HepG2 (cell line): Measurements from ENCODE around the gene TADA2A. TPM values are rescaled to one million over a fixed set of nuclear protein-coding genes. Genes with fewer than 3 reads are reported as not detected.

ENCODE experiments used
- BRCA1 ChIP-seq: sonication (generic); formaldehyde crosslinking; IDR thresholded peaks from 2 replicates; pipeline ENCODE4 v1.4.0; 2020; ENCODE audit warnings: missing genetic modification reagents
- CHD2 ChIP-seq: IDR thresholded peaks from 2 replicates; pipeline ENCODE4 v1.6.1; 2011; ENCODE audit warnings: low read depth, low read length, improper control_type of control experiment
- GATAD2A ChIP-seq: IDR thresholded peaks from 2 replicates; pipeline ENCODE4 v1.6.1; 2016
- KMT2B ChIP-seq: IDR thresholded peaks from 2 replicates; pipeline ENCODE4 v1.6.1; 2016; ENCODE audit warnings: missing genetic modification reagents, missing compliant biosample characterization
- MAFK ChIP-seq, 2 experiments: IDR thresholded peaks in 1 of 2; conservative IDR thresholded peaks in 1 of 2; 2 replicates each; pipeline ENCODE4 v1.6.1; 2011; ENCODE audit warnings: improper control_type of control experiment in 2 of 2, low read length in 2 of 2
- POLR2A ChIP-seq, 2 experiments: IDR thresholded peaks; 2 replicates each; pipeline ENCODE4 v1.6.1; 2011; ENCODE audit warnings: low read depth in 2 of 2, low read length in 2 of 2, mild to moderate bottlenecking in 1 of 2, moderate library complexity in 1 of 2; ENCODE audit not compliant: insufficient read depth in 1 of 2
- ZNF644 ChIP-seq: IDR thresholded peaks from 2 replicates; pipeline ENCODE4 v1.6.1; 2016; ENCODE audit warnings: low read depth
- ZNF761 ChIP-seq: sonication (generic); formaldehyde crosslinking; conservative IDR thresholded peaks from 2 replicates; pipeline ENCODE4 v1.4.0; 2020; ENCODE audit warnings: mild to moderate bottlenecking, missing genetic modification reagents
- polyA plus RNA-seq, 8 experiments: library from polyadenylated mRNA; depleted of rRNA in 3 of 8; stranded (reverse) in 7 of 8; unstranded in 1 of 8; fragments of >200 nt; fragmentation: Illumina TruSeq in 4 of 8; extraction: Trizol in 4 of 8; gene quantifications; 2 replicates each; pipeline versions ENCODE4 v1.2.1 to v1.2.3, GENCODE V29; 2011 to 2016; ENCODE audit warnings: low read depth in 4 of 8, missing spikeins in 1 of 8, mixed read lengths in 1 of 8; ENCODE audit not compliant: insufficient read depth in 1 of 8
- total RNA-seq, 5 experiments: library from RNA; depleted of rRNA; stranded (reverse); fragments of >200 nt; fragmentation: Illumina TruSeq; extraction: Trizol; gene quantifications; 2 replicates each; pipeline ENCODE4 v1.2.3, GENCODE V29; 2016; ENCODE audit warnings: low read depth in 1 of 5
- TF ChIP-seq, protein P1 (sequence below): sonication (generic); formaldehyde crosslinking; IDR thresholded peaks from 2 replicates; pipeline ENCODE4 v1.8.1; 2022; ENCODE audit warnings: low read depth, mild to moderate bottlenecking, missing genetic modification reagents
- TF ChIP-seq, protein P2 (sequence below): sonication (generic); formaldehyde crosslinking; IDR thresholded peaks from 2 replicates; pipeline ENCODE4 v1.8.1; 2023; ENCODE audit warnings: mild to moderate bottlenecking, missing genetic modification reagents
- TF ChIP-seq, protein P3 (sequence below): sonication (generic); formaldehyde crosslinking; IDR thresholded peaks from 2 replicates; pipeline ENCODE4 v1.5.1; 2020; ENCODE audit warnings: mild to moderate bottlenecking, moderate library complexity, missing genetic modification reagents
- TF ChIP-seq, protein P4 (sequence below): sonication (generic); formaldehyde crosslinking; IDR thresholded peaks from 2 replicates; pipeline ENCODE4 v1.4.0; 2020; ENCODE audit warnings: missing genetic modification reagents
- TF ChIP-seq, protein P5 (sequence below), 2 experiments: sonication (generic) in 1 of 2; formaldehyde crosslinking in 1 of 2; IDR thresholded peaks; 2 replicates each; pipeline versions ENCODE4 v1.6.1 to v1.9.0; 2014 to 2022; ENCODE audit warnings: antibody characterized with exemption in 1 of 2, borderline replicate concordance in 1 of 2, inconsistent platforms in 1 of 2, low read depth in 1 of 2, missing genetic modification reagents in 1 of 2
- TF ChIP-seq, protein P6 (sequence below): sonication (generic); formaldehyde crosslinking; IDR thresholded peaks from 2 replicates; pipeline ENCODE4 v1.4.0; 2020; ENCODE audit warnings: mild to moderate bottlenecking, missing genetic modification reagents

Gene TADA2A
- total and polyA plus RNA-seq, 2 of the 13 experiments (the other 11 are each of a cell fraction or from before 2014, with no cell fraction given): 8.0 to 14.0 TPM

DNA sequence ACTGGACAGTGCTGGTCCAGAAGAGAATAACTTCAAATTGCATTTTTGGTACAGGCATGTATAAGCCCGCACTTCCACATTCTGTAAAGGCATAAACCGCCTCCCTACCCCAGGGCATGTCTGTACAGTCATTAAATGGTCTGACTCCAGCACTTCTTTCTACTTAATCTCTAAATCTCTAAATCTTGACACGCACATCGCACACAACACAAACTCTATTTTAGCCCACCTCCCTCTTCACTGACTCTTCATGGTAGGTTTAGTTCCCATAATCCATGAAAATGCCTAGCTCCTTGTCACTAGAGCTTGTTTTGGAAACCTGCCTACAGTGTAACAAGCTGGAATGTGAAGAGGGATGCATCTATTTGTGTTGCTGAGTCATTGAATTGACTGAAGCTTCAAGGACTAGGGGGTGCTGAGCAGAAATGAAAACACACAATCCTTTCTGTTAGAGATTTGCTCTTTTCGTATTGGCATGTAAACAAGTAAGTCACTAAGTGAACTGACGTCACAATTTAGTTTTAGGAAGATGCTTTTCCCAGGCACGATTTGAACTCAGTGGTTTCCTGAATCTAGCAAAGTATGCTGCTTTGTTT lies 81.4 kb downstream of the TADA2A start (continued):
- TF ChIP-seq MAFK (conservative IDR thresholded peaks at IDR 0.05 in 1 of 2, IDR thresholded peaks at IDR 0.05 in 1 of 2; ENCODE audit: low read length in 2 of 2): peak; percentile 94 to 98
- TF ChIP-seq BRCA1 (CRISPR knock-in tag): no peak
- TF ChIP-seq, protein P1, sequence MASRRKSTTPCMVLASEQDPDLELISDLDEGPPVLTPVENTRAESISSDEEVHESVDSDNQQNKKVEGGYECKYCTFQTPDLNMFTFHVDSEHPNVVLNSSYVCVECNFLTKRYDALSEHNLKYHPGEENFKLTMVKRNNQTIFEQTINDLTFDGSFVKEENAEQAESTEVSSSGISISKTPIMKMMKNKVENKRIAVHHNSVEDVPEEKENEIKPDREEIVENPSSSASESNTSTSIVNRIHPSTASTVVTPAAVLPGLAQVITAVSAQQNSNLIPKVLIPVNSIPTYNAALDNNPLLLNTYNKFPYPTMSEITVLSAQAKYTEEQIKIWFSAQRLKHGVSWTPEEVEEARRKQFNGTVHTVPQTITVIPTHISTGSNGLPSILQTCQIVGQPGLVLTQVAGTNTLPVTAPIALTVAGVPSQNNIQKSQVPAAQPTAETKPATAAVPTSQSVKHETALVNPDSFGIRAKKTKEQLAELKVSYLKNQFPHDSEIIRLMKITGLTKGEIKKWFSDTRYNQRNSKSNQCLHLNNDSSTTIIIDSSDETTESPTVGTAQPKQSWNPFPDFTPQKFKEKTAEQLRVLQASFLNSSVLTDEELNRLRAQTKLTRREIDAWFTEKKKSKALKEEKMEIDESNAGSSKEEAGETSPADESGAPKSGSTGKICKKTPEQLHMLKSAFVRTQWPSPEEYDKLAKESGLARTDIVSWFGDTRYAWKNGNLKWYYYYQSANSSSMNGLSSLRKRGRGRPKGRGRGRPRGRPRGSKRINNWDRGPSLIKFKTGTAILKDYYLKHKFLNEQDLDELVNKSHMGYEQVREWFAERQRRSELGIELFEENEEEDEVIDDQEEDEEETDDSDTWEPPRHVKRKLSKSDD (CRISPR knock-in tag): 0 out of 2 replicates have a peak, but pooled peaks have one; percentile 29
- no peak for TF ChIP-seq CHD2
- TF ChIP-seq, protein P2, sequence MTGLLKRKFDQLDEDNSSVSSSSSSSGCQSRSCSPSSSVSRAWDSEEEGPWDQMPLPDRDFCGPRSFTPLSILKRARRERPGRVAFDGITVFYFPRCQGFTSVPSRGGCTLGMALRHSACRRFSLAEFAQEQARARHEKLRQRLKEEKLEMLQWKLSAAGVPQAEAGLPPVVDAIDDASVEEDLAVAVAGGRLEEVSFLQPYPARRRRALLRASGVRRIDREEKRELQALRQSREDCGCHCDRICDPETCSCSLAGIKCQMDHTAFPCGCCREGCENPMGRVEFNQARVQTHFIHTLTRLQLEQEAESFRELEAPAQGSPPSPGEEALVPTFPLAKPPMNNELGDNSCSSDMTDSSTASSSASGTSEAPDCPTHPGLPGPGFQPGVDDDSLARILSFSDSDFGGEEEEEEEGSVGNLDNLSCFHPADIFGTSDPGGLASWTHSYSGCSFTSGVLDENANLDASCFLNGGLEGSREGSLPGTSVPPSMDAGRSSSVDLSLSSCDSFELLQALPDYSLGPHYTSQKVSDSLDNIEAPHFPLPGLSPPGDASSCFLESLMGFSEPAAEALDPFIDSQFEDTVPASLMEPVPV (CRISPR knock-in tag): no peak
- TF ChIP-seq, protein P3, sequence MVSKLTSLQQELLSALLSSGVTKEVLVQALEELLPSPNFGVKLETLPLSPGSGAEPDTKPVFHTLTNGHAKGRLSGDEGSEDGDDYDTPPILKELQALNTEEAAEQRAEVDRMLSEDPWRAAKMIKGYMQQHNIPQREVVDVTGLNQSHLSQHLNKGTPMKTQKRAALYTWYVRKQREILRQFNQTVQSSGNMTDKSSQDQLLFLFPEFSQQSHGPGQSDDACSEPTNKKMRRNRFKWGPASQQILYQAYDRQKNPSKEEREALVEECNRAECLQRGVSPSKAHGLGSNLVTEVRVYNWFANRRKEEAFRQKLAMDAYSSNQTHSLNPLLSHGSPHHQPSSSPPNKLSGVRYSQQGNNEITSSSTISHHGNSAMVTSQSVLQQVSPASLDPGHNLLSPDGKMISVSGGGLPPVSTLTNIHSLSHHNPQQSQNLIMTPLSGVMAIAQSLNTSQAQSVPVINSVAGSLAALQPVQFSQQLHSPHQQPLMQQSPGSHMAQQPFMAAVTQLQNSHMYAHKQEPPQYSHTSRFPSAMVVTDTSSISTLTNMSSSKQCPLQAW: peak; percentile 70
- TF ChIP-seq, protein P4, sequence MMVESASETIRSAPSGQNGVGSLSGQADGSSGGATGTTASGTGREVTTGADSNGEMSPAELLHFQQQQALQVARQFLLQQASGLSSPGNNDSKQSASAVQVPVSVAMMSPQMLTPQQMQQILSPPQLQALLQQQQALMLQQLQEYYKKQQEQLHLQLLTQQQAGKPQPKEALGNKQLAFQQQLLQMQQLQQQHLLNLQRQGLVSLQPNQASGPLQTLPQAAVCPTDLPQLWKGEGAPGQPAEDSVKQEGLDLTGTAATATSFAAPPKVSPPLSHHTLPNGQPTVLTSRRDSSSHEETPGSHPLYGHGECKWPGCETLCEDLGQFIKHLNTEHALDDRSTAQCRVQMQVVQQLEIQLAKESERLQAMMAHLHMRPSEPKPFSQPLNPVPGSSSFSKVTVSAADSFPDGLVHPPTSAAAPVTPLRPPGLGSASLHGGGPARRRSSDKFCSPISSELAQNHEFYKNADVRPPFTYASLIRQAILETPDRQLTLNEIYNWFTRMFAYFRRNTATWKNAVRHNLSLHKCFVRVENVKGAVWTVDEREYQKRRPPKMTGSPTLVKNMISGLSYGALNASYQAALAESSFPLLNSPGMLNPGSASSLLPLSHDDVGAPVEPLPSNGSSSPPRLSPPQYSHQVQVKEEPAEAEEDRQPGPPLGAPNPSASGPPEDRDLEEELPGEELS (CRISPR knock-in tag): peak; percentile 88
- TF ChIP-seq, protein P5, sequence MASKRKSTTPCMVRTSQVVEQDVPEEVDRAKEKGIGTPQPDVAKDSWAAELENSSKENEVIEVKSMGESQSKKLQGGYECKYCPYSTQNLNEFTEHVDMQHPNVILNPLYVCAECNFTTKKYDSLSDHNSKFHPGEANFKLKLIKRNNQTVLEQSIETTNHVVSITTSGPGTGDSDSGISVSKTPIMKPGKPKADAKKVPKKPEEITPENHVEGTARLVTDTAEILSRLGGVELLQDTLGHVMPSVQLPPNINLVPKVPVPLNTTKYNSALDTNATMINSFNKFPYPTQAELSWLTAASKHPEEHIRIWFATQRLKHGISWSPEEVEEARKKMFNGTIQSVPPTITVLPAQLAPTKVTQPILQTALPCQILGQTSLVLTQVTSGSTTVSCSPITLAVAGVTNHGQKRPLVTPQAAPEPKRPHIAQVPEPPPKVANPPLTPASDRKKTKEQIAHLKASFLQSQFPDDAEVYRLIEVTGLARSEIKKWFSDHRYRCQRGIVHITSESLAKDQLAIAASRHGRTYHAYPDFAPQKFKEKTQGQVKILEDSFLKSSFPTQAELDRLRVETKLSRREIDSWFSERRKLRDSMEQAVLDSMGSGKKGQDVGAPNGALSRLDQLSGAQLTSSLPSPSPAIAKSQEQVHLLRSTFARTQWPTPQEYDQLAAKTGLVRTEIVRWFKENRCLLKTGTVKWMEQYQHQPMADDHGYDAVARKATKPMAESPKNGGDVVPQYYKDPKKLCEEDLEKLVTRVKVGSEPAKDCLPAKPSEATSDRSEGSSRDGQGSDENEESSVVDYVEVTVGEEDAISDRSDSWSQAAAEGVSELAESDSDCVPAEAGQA (IDR thresholded peaks at IDR 0.05; ENCODE audit: low read depth): peak; percentile 44; the same call in 1 of the 2 replicates
- TF ChIP-seq, protein P5 (CRISPR knock-in tag; IDR thresholded peaks at IDR 0.05; ENCODE audit: borderline replicate concordance): no peak
- peak; percentile 30 to 40; a peak in 1 of 4 replicates for TF ChIP-seq POLR2A (IDR thresholded peaks at IDR 0.05; ENCODE audit: insufficient read depth in 1 of 2, low read depth in 2 of 2, low read length in 2 of 2)
- TF ChIP-seq KMT2B (CRISPR knock-in tag): no peak; the same call in 1 of the 2 replicates
- peak; percentile 55; the same call in 1 of the 2 replicates for TF ChIP-seq ZNF644 (CRISPR knock-in tag)
- TF ChIP-seq ZNF761 (CRISPR knock-in tag): no peak
- TF ChIP-seq, protein P6, sequence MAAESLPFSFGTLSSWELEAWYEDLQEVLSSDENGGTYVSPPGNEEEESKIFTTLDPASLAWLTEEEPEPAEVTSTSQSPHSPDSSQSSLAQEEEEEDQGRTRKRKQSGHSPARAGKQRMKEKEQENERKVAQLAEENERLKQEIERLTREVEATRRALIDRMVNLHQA (CRISPR knock-in tag): no peak
- peak; percentile 86 for TF ChIP-seq GATAD2A
